ENCODE measurements around the gene CDK6. TPM values are rescaled to one million over a fixed set of nuclear protein-coding genes. Genes with fewer than 3 reads are reported as not detected.
"Not testable (repeated sequence)": the region's sequence is repeated elsewhere in the genome, so short reads cannot be mapped to it uniquely, and the experiment has no call there.

CDK6 gene
- total and polyA plus RNA-seq, 9 of the 15 experiments (the other 6 are each of a cell fraction or from before 2014, with no cell fraction given): 7.6 to 109 (median 44.4) TPM

- H3K4me2 ChIP-seq (ENCODE audit: insufficient read depth, low read length): 0 out of 2 replicates have a peak overlapping the region, but pooled peaks have one; percentile 3
- H3K79me2 ChIP-seq (ENCODE audit: control insufficient read depth, insufficient read depth, low read length); BruUV-seq (replicated peaks); H3K9ac ChIP-seq (ENCODE audit: insufficient read depth in 1 of 2, low read depth in 2 of 2, low read length in 2 of 2); H3K27ac ChIP-seq (ENCODE audit: extremely low read depth, low read depth, low read length); CTCF ChIA-PET (ENCODE audit: low intra/inter-chr PET ratio); H3K9me3 ChIP-seq (replicated peaks; ENCODE audit: control insufficient read depth, insufficient read depth, low read depth, low read length); intact Hi-C loops (cut with micrococcal nuclease); H3K9me1 ChIP-seq (ENCODE audit: control insufficient read depth, insufficient read depth, low read length); in situ Hi-C loops (cut with MboI); H3K36me3 ChIP-seq (ENCODE audit: control insufficient read depth, insufficient read depth, low read length); H4K20me1 ChIP-seq (replicated peaks; ENCODE audit: control insufficient read depth, insufficient read depth, low read length); H3K4me1 ChIP-seq (replicated peaks in 1 of 2; ENCODE audit: control insufficient read depth in 2 of 2, insufficient read depth in 2 of 2, low read length in 2 of 2); H3K4me3 ChIP-seq; H3K27me3 ChIP-seq (ENCODE audit: control insufficient read depth in 2 of 2, insufficient read depth in 2 of 2, low read length in 2 of 2); H2AFZ ChIP-seq (ENCODE audit: low read depth, low read length): not testable (repeated sequence)
- 11% methylated on average over 2 of the region's 2 CpGs for WGBS (ENCODE audit: insufficient coverage, low coverage, missing lambda C conversion rate)
- ATAC-seq (peak; percentile 58; the same call in 2 of the 3 replicates), DNase-seq (ENCODE audit: extremely low read depth in 1 of 4, low spot score in 3 of 4) (peak in 1 of 4 experiments; percentile 65), FAIRE-seq (peak; percentile 58)
- POLR2A ChIA-PET: interaction anchor here (0.7 to 1.0 kb wide), 3 partner anchors 9 to 317 kb away, joined by 3 to 4 read pairs (median 3); no protein-coding TSS in a partner anchor
- TF ChIP-seq ZNF311 (CRISPR knock-in tag; IDR thresholded peaks at IDR 0.05) (0 out of 2 replicates have a peak, but pooled peaks have one; percentile 60), ZBTB17 (CRISPR knock-in tag; IDR thresholded peaks at IDR 0.05) (0 out of 2 replicates have a peak, but pooled peaks have one; percentile 43), ZNF584 (CRISPR knock-in tag; IDR thresholded peaks at IDR 0.05; ENCODE audit: low read depth) (0 out of 2 replicates have a peak, but pooled peaks have one; percentile 23), ARNT (IDR thresholded peaks at IDR 0.05) (peak; percentile 27 to 84; a peak in 2 of 4 replicates), TAL1 (IDR thresholded peaks at IDR 0.05) (peak; percentile 98), ZNF197 (CRISPR knock-in tag; IDR thresholded peaks at IDR 0.05; ENCODE audit: low read depth) (0 out of 2 replicates have a peak, but pooled peaks have one; percentile 57), DPF2 (IDR thresholded peaks at IDR 0.05) (peak; percentile 95), STAT5A (IDR thresholded peaks at IDR 0.05; ENCODE audit: borderline replicate concordance, low read length) (peak; percentile 67; the same call in 1 of the 2 replicates), NFIC (IDR thresholded peaks at IDR 0.05) (peak; percentile 82), ATF7 (IDR thresholded peaks at IDR 0.05) (peak; percentile 36; the same call in 1 of the 2 replicates), MAFF (IDR thresholded peaks at IDR 0.05; ENCODE audit: low read length) (0 out of 2 replicates have a peak, but pooled peaks have one; percentile 3), TARDBP (IDR thresholded peaks at IDR 0.05) (0 out of 2 replicates have a peak, but pooled peaks have one; percentile 59), MBD2 (IDR thresholded peaks at IDR 0.05; ENCODE audit: borderline replicate concordance, low read depth) (peak; percentile 57; the same call in 1 of the 2 replicates), ZNF766 (CRISPR knock-in tag; conservative IDR thresholded peaks at IDR 0.05) (peak; percentile 65; the same call in 1 of the 2 replicates), C11orf30 (IDR thresholded peaks at IDR 0.05; ENCODE audit: low read depth) (peak; percentile 25; the same call in 1 of the 2 replicates), PML (IDR thresholded peaks at IDR 0.05; ENCODE audit: low read length) (peak; percentile 92), SPI1 (IDR thresholded peaks at IDR 0.05; ENCODE audit: borderline replicate concordance, low read depth, low read length) (peak; percentile 74; the same call in 1 of the 2 replicates), ETV5 (CRISPR knock-in tag; IDR thresholded peaks at IDR 0.05; ENCODE audit: low read depth) (0 out of 2 replicates have a peak, but pooled peaks have one; percentile 26), POLR2AphosphoS5 (IDR thresholded peaks at IDR 0.05; ENCODE audit: control insufficient read depth, insufficient read depth, low read depth, low read length) (peak; percentile 65; the same call in 1 of the 2 replicates), PHB2 (IDR thresholded peaks at IDR 0.05; ENCODE audit: low read depth) (peak; percentile 94), DMBX1 (CRISPR knock-in tag; IDR thresholded peaks at IDR 0.05; ENCODE audit: borderline replicate concordance) (peak; percentile 55; the same call in 1 of the 2 replicates), DEAF1 (CRISPR knock-in tag; IDR thresholded peaks at IDR 0.05) (0 out of 2 replicates have a peak, but pooled peaks have one; percentile 19)
- TF ChIP-seq, protein P1, sequence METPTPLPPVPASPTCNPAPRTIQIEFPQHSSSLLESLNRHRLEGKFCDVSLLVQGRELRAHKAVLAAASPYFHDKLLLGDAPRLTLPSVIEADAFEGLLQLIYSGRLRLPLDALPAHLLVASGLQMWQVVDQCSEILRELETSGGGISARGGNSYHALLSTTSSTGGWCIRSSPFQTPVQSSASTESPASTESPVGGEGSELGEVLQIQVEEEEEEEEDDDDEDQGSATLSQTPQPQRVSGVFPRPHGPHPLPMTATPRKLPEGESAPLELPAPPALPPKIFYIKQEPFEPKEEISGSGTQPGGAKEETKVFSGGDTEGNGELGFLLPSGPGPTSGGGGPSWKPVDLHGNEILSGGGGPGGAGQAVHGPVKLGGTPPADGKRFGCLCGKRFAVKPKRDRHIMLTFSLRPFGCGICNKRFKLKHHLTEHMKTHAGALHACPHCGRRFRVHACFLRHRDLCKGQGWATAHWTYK (CRISPR knock-in tag; IDR thresholded peaks at IDR 0.05): peak; percentile 69; the same call in 1 of the 2 replicates
Measured at GRCh38 chr7:92886039-92886438, 49.7 kb upstream of the CDK6 start.

Measured in K562 (cell line).